Activated T-cell treated with anti-CD3 and anti-CD28 coated beads, Interleukin-2, amount 50 U/mL, for 72 hours (primary cell): Measurements from ENCODE around the gene SUGP1. TPM values are rescaled to one million over a fixed set of nuclear protein-coding genes. Genes with fewer than 3 reads are reported as not detected.
A peak's percentile ranks its signal among the peaks of the same experiment; 100 is the strongest.
"Not testable (repeated sequence)": the region's sequence is repeated elsewhere in the genome, so short reads cannot be mapped to it uniquely, and the experiment has no call there.

ENCODE experiments used
- ATAC-seq, 2 donors: fragments of 150-1000 bp; cut with Tn5 transposase; replicated peaks in 1 of 2; 2 replicates each; pipeline ENCODE4 v1.10.0; 2021; ENCODE audit warnings: moderate library complexity in 2 of 2, mild to moderate bottlenecking in 1 of 2
- DNase-seq, 2 donors: peaks; one replicate each; pipeline ENCODE4 v3.0.0; 2021 to 2022; ENCODE audit warnings: mixed read lengths in 1 of 2
- H3K27ac Mint-ChIP-seq: one replicate; pipeline ENCODE4 v1.8.0; 2022; ENCODE audit warnings: mild to moderate bottlenecking, moderate library complexity, mixed read lengths
- H3K27me3 Mint-ChIP-seq: one replicate; pipeline ENCODE4 v1.8.0; 2022; ENCODE audit warnings: low read depth, mixed read lengths
- H3K36me3 Mint-ChIP-seq, 2 donors: one replicate each; pipeline ENCODE4 v1.8.0; 2022; ENCODE audit warnings: mixed read lengths in 2 of 2, mild to moderate bottlenecking in 1 of 2; ENCODE audit not compliant: insufficient read depth in 2 of 2
- H3K4me1 Mint-ChIP-seq: one replicate; pipeline ENCODE4 v1.8.0; 2022; ENCODE audit warnings: low read depth, mixed read lengths
- H3K4me3 Mint-ChIP-seq, 2 donors: one replicate each; pipeline ENCODE4 v1.8.0; 2022; ENCODE audit warnings: mild to moderate bottlenecking in 2 of 2, mixed read lengths in 2 of 2, moderate library complexity in 2 of 2
- H3K9me3 Mint-ChIP-seq, 2 donors: one replicate each; pipeline ENCODE4 v1.8.0; 2022; ENCODE audit warnings: mixed read lengths in 2 of 2
- total RNA-seq, 2 donors: library from RNA; stranded (reverse); gene quantifications; one replicate each; pipeline ENCODE4 v1.2.3, GENCODE V29; 2022

SUGP1 gene
- total RNA-seq, 2 donors from 2014 or later: 67.3 to 69.9 TPM

DNA sequence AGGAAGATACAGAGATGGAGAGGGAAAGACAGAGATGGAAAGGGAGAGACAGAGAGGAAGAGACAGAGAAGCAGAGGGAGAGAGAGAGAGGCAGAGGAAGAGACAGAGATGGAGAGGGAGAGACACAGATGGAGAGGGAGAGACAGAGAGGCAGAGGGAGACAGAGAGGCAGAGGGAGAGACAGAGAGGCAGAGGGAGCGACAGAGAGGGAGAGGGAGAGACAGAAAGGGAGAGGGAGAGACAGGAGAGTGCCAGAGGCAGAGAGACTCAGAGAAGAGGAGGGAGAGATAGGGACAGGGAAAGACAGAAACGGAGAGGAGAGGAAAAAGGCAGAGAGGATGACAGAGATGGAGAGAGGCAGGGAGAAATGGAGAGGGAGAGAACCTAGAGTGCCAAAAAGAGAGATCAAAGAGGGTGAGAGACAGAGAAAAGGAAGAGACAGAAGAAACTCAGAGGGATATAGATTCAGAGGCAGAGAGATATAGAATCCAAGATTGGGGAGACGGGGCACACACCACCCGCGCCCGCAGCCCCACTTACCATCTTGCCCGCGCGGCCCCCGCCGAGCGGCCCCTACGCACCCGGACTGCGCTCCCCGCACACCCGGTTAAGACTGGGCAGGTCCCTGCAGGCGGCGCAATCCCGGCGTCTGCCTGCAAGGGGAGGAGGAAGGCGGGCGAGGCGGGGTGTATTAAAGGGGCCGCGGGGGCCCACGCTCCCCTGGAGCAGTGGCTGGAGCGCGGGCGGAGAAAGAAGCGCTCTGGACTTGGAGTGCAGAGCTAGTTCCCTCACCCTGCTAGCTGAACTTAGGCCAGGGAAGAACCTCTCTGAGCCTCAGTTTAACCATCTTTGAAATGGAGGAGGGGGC, 57.9 kb downstream of the SUGP1 start:
- Mint-ChIP-seq H3K9me3 (no peaks in the 10 kb centered on the region), H3K27me3 (peaks cover 47% of the 10 kb centered on the region), H3K36me3 (no peaks in the 10 kb centered on the region), H3K4me1 (peaks cover 11% of the 10 kb centered on the region), H3K27ac (no peak overlapping the region), H3K4me3 (peak overlapping the region; percentile 29 to 62)
- ATAC-seq: no peak
- no peak for DNase-seq

DNA sequence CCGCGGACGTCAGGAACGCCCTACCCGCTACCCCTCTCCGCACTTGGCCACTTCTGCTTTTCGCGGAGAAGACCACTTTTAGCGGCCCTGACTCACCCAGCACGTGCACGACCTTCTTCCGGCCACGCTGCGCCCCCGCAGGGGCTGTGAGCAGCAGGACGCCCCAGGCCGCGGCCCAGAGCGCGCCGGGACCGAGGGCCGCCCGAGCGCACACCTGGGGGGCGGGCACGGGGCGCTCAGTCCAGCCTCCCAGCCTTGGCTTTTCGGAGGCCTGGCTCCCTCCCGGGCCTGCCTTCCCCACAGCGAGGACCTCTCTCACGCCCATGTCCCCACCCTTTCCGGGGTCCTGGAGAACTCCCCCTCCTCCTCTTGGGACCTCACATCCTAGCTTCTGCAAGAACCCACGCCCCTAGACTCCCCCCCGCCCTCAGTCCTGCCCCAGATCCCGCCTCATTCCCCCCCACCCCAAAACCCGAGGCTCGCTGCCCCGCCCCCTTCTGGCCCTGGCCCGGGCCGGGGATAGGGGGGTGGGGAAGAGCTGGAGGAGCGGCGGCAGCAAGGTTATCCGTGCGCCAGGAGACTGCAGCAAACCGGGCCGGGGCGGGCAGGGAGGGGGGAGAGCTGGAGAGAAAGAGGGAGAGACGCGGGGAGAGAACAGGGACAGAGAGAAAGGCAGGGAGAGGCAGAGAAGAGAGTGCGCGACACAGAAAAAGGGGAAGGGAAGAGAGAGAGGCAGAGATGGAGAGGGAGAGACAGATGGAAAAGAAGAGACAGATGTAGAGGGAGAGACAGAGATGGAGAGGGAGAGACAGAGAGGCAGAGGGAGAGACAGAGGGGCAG, 58.7 kb downstream of the SUGP1 start:
- no peak overlapping the region for H3K27ac Mint-ChIP-seq
- no peaks in the 10 kb centered on the region for H3K36me3 Mint-ChIP-seq
- DNase-seq (peak in 1 of 2 donors; percentile 14), ATAC-seq (peak; percentile 49 to 56)
- H3K4me3 Mint-ChIP-seq: peak overlapping the region; percentile 29 to 62
- H3K9me3 Mint-ChIP-seq: no peaks in the 10 kb centered on the region
- peaks cover 55% of the 10 kb centered on the region for H3K27me3 Mint-ChIP-seq
- peaks cover 11% of the 10 kb centered on the region for H3K4me1 Mint-ChIP-seq

DNA sequence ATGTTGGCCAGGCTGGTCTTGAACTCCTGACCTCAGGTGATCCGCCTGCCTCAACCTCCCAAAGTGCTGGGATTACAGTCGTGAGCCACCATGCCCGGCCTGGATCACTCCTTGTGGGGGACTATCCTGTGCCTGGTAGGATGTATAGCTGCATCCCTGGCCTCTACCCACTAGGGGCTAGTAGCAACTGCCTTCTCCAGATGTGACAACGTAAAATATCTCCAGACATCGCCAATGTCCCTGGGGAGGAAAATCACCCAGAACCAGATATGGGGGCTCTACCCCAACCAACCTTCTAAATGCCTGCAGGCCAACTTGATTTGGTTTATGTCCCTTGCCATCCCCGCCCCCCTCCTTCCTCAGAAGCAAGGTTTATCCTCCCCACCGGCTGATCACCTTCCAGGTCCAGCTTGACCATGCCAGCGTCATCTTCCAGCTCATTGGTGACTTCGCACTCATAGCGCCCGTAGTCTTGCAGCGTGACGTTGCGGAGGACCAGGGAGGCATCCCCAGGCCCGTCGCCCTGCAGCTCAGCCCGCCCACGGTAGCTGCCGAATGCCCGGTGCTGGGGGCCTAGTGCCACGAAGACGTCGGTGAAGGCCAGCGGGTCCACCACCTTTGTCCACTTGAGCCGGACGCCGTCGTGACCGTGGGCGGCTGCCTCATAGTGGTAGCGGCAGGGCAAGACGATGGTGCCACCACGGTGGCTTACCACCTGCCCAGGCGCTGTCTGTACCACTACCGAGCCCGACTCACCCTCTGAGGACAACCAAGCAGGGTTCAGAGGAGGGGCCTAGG, 59.7 kb downstream of the SUGP1 start:
- no peak for DNase-seq
- H3K27ac Mint-ChIP-seq: no peak overlapping the region
- ATAC-seq: peak in 1 of 2 donors; percentile 17
- H3K27me3 Mint-ChIP-seq: peaks cover 64% of the 10 kb centered on the region
- H3K4me1 Mint-ChIP-seq: peaks cover 11% of the 10 kb centered on the region
- peak overlapping the region in 1 of 2 donors; percentile 2 for H3K4me3 Mint-ChIP-seq
- no peaks in the 10 kb centered on the region for H3K36me3 Mint-ChIP-seq
- H3K9me3 Mint-ChIP-seq: no peaks in the 10 kb centered on the region

DNA sequence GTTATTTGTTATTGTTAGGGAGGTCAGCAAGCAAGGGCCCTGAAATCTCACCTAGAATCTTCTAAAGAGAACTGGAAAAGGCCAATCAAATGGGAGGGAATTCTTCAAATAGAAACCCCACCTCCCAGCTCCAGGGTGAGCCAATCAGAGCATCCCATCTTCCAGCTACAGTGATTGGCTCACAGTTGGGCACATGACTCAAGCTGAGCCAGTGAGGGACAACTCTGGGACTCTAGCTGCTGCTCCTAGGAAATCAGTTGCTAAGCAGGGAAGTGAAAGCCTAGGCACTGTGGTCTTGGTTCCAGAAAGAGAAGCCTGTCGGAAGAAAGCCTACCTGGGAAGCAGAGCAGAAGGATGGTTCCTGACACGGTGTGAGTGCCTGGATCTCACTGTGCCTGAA, 60.6 kb downstream of the SUGP1 start:
- Mint-ChIP-seq H3K4me1 (peaks cover 11% of the 10 kb centered on the region), H3K36me3 (no peaks in the 10 kb centered on the region), H3K9me3 (no peaks in the 10 kb centered on the region), H3K27ac (no peak overlapping the region), H3K27me3 (peaks cover 66% of the 10 kb centered on the region), H3K4me3 (no peak overlapping the region)
- ATAC-seq (no peak), DNase-seq (no peak)

DNA sequence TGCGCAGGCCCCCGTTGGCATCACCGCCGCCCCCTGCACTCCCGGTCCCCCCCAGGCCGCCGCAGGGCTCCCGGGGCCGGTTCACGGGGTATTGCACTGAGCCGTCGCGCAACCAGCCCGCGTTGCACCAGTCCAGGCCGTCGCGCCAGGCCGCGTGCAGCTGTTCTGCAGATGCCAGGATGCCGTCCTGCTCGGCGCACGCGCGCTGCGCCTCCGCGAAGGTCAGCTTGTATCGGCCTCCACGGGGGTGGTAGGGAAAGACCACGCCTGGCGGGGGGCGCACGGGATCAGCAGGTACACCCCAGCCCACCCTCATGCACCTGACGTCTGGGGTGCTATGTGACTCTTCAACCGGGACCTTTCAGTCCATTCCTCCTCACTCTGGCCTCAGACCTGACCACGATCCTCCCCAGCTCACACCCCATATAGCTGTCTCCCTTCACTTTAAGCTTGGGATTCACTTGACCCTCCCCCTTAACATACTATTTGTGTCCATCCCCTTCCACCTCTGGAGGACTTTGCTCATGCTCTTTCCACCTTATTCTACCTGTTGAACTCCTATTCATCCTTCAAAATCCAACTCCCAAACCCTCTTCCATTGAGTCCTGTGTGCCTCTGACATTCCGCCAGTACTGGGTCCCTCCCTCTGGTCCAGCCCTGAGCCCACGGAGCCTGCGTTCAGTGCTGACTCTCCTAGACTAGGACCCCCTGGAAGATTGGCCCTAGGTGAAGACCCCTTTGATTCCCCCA, 61.5 kb downstream of the SUGP1 start:
- Mint-ChIP-seq H3K4me1 (peaks cover 11% of the 10 kb centered on the region), H3K27me3 (peaks cover 60% of the 10 kb centered on the region), H3K27ac (no peak overlapping the region), H3K36me3 (no peaks in the 10 kb centered on the region), H3K9me3 (no peaks in the 10 kb centered on the region), H3K4me3 (no peak overlapping the region)
- DNase-seq (no peak), ATAC-seq (no peak)

DNA sequence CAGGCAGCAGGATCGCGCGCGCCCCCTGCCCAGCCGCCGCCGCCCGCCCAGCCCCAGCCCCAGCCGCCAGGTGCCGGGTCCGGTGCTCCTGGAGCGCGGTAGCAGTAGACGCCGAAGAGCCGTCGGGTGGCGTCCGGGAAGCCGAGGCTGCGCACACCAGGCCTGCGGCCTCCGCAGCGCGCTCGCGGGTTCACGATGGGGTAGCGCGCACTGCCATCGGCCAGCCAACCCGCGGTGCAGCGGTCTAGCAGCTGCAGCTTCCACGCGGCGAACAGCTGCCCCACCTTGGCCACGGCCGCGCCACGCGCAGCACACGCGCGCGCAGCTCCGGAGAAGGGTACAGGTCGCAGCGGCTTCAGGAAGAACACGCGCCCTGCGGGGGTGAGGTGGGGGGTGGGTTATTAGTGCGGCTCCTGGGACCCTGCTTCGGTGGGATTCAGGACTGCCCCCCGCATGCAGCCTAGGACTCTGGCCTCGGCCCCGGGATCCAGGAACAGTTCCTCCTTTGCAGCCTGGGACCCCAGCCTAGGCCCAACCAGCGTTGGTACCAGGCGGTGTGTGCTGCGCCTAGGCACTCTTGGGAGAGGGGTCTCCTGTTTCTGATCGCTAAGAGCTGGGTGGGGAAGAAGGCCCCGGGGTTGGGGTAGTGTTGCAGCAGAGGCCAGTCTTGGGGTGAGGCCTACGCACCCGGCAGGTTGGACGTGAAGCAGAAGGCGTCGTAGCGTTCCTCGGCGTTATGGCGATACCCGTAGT, 62.3 kb downstream of the SUGP1 start:
- Mint-ChIP-seq H3K36me3 (no peaks in the 10 kb centered on the region), H3K9me3 (no peaks in the 10 kb centered on the region), H3K27ac (no peak overlapping the region), H3K4me3 (no peak overlapping the region), H3K27me3 (peaks cover 55% of the 10 kb centered on the region), H3K4me1 (peaks cover 11% of the 10 kb centered on the region)
- DNase-seq (no peak), ATAC-seq (no peak)

DNA sequence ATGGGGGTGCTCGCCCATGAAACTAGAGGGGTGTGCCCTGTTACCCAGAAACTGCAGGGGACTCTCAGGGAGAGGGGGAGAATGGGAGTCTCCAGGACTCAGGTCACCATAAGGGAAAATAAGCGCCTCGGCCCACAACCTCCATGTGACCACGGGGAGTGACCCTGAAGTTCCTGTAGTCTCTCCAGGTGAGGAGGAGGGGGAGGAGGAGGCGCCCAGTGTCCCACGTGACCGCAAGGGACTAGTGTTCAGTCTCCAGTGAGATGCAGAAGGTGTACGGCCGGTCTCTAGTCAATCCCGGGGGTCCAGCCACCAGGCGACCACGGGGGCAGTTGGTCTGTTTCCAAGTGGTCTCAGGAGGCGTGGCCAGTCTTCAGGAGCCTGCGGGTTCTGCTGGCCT, 63.2 kb downstream of the SUGP1 start:
- no peak for ATAC-seq
- peaks cover 50% of the 10 kb centered on the region for H3K27me3 Mint-ChIP-seq
- H3K4me1 Mint-ChIP-seq: peaks cover 7% of the 10 kb centered on the region
- no peak for DNase-seq
- H3K27ac Mint-ChIP-seq: no peak overlapping the region
- H3K4me3 Mint-ChIP-seq: no peak overlapping the region
- H3K9me3 Mint-ChIP-seq: no peaks in the 10 kb centered on the region
- H3K36me3 Mint-ChIP-seq: no peaks in the 10 kb centered on the region

DNA sequence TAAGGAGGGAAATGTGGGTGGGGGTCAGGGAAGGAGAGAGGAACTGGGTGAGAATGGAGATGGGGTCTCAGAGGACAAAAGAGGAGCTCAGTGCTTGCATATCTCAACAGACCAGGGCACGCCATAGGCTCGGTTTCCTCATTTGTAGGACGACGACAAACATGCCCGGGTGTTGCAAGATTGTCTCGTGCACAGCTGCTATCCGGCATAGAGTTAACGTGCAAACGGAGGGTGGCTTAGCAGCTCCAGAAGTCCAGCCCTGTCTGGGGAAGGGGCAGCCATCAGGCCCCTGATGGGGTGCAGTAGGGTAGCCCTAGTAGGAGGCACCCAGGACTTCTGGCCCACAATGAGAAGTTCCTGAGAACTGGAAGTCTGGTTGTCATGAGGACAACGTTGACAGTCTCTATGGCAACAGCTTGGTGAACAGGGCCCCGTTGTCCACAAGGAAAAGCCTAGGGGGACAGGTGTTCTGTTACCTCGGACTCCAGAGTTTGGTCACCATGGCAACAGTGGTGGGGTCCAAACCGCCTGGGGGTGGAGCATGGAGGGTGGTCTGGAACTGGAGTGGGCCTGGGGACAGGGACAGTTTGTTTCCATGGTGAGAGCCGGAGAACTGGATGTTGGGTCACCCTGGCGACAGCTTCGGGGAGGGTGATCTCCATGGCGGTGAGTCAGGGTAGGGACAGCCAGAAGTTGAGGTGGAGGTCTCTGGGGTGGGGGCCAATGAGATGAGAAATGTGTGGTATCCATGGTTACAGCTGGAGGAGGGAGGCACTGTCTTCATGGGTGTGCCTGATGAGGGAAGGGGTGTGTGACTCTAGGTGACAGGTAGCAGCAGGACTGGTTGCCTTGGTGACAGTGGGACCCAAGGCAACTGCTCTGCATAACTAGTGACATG, 64.0 kb downstream of the SUGP1 start:
- Mint-ChIP-seq H3K36me3 (no peaks in the 10 kb centered on the region), H3K9me3 (no peaks in the 10 kb centered on the region), H3K4me3 (no peak overlapping the region), H3K27me3 (peaks cover 50% of the 10 kb centered on the region), H3K4me1 (no peaks in the 10 kb centered on the region), H3K27ac (no peak overlapping the region)
- DNase-seq: no peak
- no peak for ATAC-seq

DNA sequence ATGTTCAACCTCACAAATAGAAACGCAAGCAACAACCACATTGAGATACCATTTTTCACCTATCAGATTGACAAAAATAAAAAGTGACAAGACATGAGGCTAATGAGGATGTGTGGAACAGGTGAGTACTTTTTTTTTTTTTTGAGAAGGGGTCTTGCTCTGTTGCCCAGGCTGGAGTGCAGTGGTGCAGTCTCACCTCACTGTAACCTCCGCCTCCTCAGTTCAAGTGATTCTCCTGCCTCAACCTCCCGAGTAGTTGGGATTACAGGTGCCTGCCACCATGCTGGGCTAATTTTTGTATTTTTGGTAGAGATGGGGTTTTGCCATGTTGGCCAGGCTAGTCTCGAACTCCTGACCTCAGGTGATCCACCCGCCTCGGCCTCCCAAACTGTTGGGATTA, 66.9 kb downstream of the SUGP1 start:
- DNase-seq, H3K36me3 Mint-ChIP-seq, ATAC-seq, H3K4me3 Mint-ChIP-seq, H3K9me3 Mint-ChIP-seq, H3K4me1 Mint-ChIP-seq, H3K27ac Mint-ChIP-seq: not testable (repeated sequence)
- peaks cover 44% of the 10 kb centered on the region for H3K27me3 Mint-ChIP-seq

DNA sequence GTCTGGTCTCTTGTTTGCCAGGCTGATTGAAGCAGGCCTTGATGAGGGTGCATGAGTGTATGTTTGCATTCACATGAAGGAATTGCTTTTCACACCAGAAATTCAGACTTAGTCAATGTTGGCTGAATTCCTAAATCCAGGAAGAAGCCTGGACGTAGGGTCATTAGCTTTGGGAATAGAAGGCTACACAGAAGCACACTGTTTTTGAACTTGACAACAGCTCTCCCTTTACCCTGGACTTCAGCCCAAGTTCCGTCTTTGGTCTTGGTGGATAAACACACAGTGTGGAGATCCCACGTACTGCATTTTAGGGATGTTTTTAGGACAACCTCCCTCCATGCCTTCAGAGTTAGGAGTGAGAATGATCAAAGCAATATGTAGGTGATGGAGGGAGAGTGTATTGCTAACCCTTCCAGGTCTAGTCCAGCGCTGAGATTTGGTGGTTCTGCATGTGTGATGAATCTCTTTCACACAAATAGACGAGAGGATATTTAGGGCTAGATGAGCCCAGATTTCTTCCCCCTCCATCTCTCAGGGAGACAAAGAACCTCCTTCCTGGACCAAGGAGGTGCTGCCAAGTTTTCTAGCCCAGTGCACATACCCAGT, 70.0 kb downstream of the SUGP1 start:
- no peaks in the 10 kb centered on the region for H3K36me3 Mint-ChIP-seq
- peaks cover 24% of the 10 kb centered on the region for H3K27me3 Mint-ChIP-seq
- H3K4me1 Mint-ChIP-seq: no peaks in the 10 kb centered on the region
- DNase-seq (no peak), ATAC-seq (no peak)
- no peak overlapping the region for H3K4me3 Mint-ChIP-seq
- no peaks in the 10 kb centered on the region for H3K9me3 Mint-ChIP-seq
- no peak overlapping the region for H3K27ac Mint-ChIP-seq

DNA sequence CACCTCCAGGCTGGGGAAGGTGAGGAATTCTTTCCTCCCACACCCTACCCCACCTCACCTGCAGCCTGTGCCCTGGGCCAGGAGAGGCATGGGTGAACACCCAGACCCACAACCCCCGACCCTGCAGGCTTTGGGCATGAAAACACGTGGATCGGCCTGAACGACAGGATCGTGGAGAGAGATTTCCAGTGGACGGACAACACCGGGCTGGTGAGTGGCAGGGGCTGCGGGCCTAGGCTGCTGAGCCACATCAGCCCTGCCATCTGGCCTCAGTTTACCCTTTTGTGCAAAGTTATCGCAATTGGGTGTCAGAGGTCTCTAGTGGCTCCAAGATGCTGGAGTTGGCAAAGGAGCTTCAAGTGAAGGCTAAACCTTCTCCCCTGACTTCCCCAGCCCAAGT, 79.8 kb downstream of the SUGP1 start:
- H3K9me3 Mint-ChIP-seq: peaks cover 6 to 7% of the 10 kb centered on the region in 2 donors
- no peaks in the 10 kb centered on the region for H3K4me1 Mint-ChIP-seq
- peaks cover 4 to 9% of the 10 kb centered on the region in 2 donors for H3K36me3 Mint-ChIP-seq
- DNase-seq: no peak
- H3K27ac Mint-ChIP-seq: no peak overlapping the region
- ATAC-seq: no peak
- H3K4me3 Mint-ChIP-seq: no peak overlapping the region
- H3K27me3 Mint-ChIP-seq: peaks cover 14% of the 10 kb centered on the region
